Measurements from ENCODE around the gene ZDHHC14.
"Not testable (repeated sequence)": the region's sequence is repeated elsewhere in the genome, so short reads cannot be mapped to it uniquely, and the experiment has no call there.

The ZDHHC14 gene

DNA sequence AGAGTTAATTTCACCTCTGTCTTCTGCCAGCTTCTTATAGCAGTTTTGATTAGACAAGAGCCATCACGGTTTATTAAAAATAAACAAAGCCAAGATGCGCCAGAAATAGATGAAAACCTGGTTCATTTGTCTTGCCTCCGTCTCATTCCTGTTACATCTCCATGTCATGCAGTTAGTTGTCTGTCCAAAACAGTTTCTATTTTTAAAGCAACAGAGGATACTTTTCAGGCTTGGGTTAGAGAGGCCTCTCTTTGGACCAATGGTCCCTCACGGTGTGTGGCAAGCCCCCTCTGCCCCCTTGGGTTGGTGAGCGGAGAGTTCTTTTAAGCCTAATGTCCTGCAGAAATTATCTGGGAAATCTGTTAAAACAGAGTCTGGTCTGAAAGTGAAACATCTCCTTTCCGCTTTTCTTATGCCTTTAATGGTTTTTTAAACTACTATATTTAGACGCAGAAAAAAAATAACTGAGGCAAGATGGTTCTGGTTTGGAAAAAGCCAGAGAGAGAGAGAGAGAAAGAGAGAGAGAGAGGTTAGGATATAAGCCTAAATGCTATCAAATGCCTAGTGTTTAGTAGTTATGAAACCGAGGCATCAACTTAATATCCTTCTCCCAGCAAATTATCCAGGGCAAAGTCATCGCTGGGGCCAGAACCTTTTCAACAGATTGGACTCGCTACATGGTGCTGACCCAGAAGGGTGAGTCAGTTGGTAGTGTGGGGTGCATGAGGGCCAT is 64.5 kb downstream of the ZDHHC14 start:
- DNase-seq (ENCODE audit: low spot score), result no peak

- no peak for DNase-seq (ENCODE audit: low spot score)
Measured at GRCh38 chr6:157447735-157448134, 66.7 kb downstream of the ZDHHC14 start.

- DNase-seq (ENCODE audit: low spot score), result no peak
Measured at GRCh38 chr6:157449610-157450009, 68.6 kb downstream of the ZDHHC14 start.

DNA sequence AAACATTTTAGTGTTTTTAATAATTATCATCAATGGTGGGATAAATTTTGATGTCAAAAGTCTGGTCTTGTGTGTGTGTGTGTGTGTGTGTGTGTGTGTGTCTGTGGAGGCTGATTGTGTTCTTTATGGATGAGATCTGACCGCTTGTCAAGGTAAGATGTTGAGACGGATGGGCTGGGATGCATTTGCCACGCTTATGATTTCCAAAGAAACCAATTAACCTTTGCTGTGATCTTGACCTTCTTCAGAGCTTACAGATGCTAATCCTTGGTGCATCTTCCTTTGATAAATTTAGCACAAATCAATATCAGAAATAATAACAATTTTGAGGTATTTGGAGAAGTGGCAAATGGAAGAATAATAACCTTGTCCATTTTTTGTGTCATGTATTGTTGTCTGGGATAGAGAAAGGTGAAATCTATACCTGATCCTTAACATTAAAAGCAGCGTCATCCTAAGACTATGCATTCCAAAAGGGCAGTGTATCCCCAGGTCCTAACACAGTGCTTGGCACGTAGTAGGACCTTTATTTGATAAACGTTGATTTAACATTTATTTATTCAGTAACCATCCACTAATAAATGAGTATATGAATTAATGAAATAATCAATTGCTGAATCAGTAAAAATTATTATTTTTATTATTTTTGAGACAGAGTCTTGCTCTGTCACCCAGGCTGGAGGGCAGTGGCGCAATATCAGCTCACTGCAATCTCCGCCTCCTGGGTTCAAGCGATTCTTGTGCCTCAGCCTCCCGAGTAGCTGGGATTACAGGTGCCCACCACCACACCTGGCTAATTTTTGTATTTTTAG is 70.1 kb downstream of the ZDHHC14 start:
- DNase-seq (ENCODE audit: low spot score), result no peak

GRCh38 chr6:157452096-157452495 is 71.1 kb downstream of the ZDHHC14 start:
- no peak for DNase-seq (ENCODE audit: low spot score)

DNA sequence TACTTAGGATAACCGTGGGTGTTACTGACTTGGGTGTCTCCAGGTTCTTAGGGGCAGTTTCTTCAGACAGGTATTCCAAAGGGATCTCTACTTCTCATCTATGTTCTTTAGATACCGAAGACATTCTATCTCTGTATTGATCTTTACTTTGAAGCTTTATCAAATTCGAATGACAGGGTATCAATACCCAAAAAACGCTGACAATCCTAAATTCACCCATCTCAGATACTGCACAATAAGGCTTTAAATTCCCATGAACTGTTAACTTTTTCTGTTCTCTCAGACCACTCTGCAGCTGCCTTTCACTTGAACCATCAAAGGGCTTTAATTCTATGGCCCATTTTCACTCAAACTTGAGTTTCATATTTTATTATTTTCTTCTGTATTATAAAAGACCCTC is 72.1 kb downstream of the ZDHHC14 start:
- DNase-seq (ENCODE audit: low spot score), result no peak

- DNase-seq (ENCODE audit: low spot score), result no peak
Measured at GRCh38 chr6:157453978-157454377, 73.0 kb downstream of the ZDHHC14 start.

GRCh38 chr6:157454762-157455714 is 74.0 kb downstream of the ZDHHC14 start:
- DNase-seq (ENCODE audit: low spot score), result no peak

- DNase-seq (ENCODE audit: low spot score), result no peak
Measured at GRCh38 chr6:157455731-157456523, 74.9 kb downstream of the ZDHHC14 start.

- no peak for DNase-seq (ENCODE audit: low spot score)
Measured at GRCh38 chr6:157456524-157456829, 75.5 kb downstream of the ZDHHC14 start.

DNA sequence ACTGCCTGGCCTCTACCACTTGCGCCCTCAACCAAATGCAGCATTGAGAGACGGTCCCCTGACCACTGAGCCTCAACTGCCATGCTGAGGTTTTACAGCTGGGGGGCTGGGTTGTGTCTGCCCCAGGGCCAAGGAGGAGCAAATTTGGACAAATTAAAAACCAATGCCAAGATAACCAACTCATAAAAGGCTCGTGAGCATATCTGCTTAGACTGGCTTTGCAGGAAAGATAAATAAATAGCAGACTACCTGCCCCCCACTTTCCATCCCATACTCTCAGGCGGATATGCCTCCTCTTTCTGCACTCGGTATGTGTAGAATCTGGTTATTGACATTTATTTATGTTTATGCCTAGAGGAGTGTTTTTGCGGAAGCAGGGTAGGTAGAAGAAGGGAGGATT is 76.8 kb downstream of the ZDHHC14 start:
- no peak for DNase-seq (ENCODE audit: low spot score)

DNA sequence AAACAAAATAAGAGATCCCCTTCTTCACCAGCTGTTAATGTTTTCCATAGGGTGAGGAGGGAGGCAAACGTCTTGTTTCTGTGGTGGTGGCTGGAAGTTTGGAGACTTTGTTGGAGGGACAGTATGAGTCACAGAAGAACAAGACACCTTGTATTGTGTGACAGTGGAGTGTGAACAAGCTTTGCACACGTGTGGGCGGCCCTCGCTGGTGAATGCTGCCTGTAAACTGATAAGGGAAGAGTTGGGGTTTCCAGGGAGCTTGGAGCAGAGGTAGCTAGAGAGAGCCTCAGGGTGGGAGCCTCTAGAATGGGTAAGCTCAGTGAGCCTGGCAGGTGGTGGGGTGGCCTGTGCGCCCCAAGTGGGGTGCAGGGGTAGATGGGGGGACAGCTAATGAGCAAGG is 78.3 kb downstream of the ZDHHC14 start:
- DNase-seq (ENCODE audit: low spot score), result no peak

- DNase-seq (ENCODE audit: low spot score), result no peak
Measured at GRCh38 chr6:157460182-157460999, 79.4 kb downstream of the ZDHHC14 start.

DNA sequence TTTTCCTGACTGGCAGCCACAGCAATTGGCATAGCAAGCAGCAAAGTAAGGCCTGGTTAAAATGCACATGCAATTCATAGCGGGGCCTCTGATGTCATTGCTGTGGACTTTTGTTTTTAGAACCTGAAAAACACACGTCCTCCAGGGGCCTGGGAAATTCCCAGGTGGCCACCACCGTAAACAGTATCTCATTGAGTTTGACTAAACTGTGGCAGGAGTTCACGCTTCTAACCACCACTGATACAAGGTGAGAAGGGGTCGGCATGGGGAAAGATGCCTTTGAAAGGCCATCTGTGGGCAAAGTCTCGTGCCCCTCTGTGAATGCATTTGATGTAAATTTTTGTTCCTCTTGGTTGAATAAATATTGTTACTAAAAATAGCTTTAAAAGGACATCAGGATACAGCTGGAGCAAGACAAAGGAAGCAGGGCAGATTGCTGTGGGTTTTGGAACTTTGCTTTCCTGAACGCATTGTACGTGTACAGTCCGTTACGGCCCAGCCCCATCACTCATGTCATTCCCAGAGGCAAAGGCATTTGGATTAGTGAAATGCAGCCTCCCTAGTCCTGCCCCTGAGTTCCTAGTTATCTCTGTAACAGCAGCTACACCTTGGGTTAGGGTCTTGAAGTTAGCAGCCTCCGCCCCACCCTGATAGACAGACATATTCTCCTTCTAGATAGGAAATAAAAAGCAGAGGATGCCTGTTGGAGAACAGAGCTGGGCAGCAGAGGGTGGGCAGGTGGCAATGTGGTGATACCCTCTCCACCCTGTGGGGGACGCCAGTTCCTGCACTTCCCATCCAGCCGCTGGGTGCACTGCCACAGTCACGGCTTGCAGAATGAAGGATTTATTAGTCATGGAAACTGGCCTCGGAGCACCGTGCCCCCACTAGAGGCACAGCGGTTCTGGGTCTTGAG is 80.3 kb downstream of the ZDHHC14 start:
- no peak for DNase-seq (ENCODE audit: low spot score)

DNA sequence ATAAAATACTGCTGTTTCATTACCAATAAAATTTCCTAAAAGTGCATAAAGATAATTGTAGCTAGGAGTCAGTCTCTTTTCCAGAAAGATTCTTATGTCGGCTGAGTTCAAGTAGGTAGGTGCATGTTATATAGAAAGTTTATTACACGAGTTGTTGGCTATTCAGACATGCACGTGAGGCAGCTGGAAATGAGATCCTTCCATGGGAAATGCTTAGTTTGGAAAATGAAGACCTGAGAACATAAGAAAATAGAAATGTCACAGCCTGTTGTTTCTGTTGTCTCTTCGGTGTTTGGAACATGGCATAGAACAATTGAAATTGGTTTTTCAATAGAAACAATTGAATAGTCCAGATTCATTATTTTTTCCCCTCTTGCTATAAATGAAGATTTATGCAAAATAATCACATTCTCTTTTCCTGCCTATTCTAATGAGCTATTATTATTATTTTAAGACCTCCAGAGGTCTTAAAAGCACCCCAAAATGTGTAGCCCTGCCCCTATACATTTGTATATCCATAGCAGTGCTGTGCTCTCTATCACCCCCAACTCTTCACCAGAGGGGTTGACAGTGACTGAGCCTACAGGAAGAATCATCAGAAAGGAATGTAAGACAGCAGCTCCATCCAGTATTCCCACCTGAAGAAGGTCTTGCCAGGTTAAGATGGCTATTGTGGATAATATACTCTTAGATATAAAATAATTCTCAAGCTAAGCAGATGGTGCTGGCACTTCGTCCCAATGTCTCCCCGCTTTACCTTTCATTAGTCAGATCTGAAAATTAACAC is 82.2 kb downstream of the ZDHHC14 start:
- no peak for DNase-seq (ENCODE audit: low spot score)

DNA sequence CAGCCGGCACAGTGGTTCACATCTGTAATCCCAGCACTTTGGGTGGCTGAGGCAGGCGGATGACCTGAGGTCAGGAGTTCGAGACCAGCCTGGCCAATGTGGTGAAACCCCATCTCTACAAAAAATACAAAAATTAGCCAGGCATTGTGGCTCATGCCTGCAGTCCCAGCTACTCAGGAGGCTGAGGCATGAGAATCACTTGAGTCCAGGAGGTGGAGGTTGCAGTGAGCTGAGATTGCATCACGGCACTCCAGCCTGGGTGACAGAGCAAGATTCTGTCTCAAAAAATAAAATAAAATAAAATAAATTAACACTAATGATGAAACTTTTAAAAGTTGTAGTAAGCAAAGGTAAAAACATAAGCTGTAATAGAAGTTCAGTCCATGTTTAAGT is 82.7 kb downstream of the ZDHHC14 start:
- not testable (repeated sequence) for DNase-seq (ENCODE audit: low spot score)

- no peak for DNase-seq (ENCODE audit: low spot score)
Measured at GRCh38 chr6:157464653-157465535, 83.9 kb downstream of the ZDHHC14 start.

- no peak for DNase-seq (ENCODE audit: low spot score)
Measured at GRCh38 chr6:157466342-157466648, 85.3 kb downstream of the ZDHHC14 start.

Measured in RKO (cell line).